SKM-1 treated with dmso at 0.1 percent for 144 hours (cell line): ENCODE data around the gene SYT15B.
"Not testable (repeated sequence)": the region's sequence is repeated elsewhere in the genome, so short reads cannot be mapped to it uniquely, and the experiment has no call there.

Experiments
- DNase-seq: peaks from one replicate; lab custom pipeline; 2025; ENCODE audit not compliant: unreplicated experiment; lab: John Stamatoyannopoulos, UW

The SYT15B gene

DNA sequence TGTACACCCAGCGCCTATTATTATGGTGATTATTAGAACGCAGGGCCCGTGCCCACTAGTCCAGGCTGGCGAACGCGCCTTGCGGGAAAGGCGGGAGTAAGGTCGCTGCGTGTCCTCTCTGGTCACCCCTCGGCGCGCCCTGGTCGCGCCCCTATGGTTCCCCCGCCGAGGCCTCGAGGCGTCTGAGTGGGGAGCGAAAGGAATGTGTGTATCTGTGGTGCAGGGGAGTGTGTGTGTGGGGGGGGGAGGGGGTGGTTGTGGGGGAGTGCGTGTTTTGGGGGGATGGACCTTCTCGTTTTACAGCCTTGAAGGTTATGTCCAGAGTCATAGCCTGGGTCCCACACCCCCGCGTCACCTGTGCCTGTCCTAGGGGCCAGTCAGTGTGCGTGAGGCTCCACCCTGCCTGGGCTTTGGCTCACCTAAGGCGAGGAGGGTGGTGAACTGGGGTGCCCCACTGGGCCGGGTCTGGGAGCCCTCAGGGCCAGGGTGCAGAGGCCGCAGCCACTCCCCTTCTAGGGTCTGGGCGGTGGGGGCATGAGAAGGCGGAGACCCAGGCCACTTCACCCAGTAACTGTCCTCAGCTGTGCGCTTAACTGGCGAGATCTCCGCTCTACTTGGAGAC, at the start of gene SYT15B:
Gene SYT15B, minus strand, starts transcription at position 39 of the 622 bp plus-strand sequence. CDS start 952 bp downstream, outside the sequence.
- not testable (repeated sequence) for DNase-seq

DNA sequence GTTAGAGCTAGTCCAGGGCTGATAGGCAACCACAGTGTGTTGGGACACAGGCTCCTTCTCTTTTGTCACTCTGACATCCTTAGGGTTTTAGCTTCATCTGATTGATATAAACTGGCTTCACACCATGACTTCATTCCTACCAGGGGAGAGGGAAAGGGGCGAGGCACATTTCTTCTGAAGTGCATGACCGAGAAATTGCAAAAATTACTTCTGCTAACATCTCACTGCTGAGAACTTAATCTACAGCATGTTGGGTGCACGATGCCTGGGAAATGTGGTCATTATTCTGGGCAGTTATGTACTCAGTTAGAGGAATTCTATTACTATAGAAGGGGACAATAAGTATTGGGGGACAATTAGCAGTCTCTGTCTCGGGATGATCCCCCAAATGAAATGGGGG, 16.2 kb upstream of the SYT15B start:
- DNase-seq = not testable (repeated sequence)

DNA sequence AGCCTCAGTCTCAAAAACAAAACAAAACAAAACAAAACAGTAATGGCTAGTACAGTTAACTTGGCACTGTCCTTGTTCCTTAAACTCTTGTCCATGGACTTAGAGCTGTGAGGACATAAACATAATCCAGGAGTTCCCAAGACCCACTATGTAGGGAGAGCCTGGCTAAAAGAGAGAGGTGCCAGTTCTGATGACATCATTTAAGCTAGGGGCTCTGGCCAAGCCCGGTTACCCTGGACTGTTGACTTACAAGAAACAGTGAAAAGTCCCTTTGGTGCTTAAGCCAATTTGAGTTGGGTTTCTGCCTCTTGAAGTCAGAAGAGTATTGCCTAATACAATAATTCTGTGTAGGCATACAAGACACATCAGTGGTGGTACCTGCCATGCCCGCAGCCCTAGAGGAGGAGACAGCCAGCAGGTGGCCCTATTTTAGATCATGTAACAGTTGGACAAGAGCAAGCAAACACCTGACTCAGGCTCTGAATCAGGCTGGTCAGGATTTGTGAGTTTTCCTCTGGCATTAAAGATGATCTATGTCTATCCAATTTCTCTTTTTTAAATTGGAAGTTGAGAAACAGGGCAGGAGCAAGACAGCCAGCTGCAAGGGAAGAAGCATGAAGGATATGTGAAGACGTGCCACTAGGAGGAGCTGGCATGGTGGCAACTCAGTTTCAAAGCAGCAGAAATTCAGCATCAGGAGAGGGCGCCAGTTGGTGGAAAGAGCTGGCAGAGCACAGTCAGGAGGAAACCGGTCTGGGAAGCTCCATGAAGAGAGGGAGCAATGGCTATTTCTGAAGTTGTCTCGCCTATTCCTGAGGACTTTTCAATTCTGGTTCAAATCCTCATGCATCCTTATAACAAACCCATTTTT, 12.2 kb upstream of the SYT15B start:
- peak; percentile 27 for DNase-seq

DNA sequence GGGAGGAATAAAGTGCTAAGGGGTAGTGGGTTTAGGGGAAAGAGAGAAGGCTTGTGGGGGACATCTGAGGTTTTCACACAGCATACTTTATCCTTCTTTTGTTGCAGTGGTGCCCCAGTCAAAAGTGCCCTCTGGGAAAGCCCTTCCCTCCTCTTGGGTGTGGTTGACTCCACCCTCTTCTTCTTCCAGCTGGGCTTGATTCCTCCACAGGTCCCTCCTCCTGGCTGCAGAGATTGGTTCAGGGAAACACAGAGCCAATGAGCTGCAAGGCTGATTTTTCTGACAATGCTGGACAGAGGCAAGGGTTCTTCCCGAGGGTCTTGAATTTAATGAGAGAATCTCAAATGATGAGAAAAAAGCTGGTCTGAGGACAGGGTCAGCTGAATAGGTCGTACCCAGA, 7.4 kb upstream of the SYT15B start:
- DNase-seq = not testable (repeated sequence)

DNA sequence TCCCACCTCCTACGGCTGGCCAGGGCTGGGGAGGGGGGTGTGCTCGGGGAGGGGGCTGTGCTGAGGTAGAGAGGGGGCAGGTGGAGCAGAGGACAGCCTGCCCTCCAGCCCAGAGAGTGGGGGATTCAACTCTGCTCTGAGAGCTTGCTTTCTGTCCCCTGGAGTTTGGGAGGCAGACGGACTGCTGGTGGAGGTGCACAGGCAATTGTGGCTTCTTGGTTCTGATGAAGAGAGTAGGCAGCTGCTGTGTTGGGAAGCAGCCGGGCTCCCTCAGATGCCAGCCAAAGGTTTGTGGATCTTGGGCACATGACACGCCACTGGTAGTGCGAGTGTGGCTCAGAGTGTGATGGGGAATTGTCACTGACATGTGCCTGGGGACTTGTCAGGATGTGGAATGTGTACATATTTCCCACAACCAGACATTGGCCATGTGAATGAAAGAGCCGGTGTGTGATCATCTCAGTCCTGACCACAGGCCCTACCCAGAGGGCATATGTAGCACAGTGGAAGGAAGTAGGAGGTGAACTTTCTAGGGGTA, 5.3 kb upstream of the SYT15B start:
- not testable (repeated sequence) for DNase-seq

DNA sequence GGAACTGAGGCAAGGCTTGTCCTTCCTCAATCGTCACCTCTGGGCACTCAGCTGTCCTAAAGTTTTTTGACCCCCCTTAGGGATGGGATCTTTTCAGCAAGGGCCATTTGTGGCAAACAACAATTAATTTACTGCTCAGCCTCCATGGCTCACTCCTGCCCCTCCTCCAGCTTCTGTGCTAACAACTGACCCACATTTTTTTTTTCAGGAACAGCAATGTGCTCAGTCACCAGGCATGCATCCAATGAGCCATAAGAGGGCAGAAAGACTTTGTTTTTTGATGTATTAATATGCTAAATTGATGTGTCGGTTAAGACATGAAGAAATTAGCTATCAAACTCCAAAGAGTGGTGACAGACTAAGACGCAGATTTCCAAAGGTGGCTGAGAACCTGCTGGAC, 4.7 kb upstream of the SYT15B start:
- DNase-seq = not testable (repeated sequence)

DNA sequence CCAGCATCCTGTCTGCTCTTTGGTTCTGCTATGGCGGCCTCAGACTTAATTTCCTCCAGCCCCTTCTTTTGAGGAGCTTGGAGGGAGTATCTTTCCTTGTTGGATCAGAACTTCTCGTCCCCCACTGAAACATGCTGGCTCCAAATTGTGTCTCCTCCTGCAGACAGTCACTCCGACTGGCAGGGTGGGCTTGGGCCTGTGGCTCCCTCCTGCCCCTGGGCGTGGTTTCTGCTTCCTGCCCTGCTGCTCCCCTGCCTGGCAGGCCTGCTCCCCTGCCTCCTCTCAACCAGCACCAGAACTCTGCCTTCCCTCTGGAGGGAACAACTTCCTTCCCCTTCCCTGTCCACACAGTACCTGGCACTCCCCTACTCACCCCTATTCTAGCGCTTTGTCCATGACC, 3.8 kb upstream of the SYT15B start:
- DNase-seq = not testable (repeated sequence)

DNA sequence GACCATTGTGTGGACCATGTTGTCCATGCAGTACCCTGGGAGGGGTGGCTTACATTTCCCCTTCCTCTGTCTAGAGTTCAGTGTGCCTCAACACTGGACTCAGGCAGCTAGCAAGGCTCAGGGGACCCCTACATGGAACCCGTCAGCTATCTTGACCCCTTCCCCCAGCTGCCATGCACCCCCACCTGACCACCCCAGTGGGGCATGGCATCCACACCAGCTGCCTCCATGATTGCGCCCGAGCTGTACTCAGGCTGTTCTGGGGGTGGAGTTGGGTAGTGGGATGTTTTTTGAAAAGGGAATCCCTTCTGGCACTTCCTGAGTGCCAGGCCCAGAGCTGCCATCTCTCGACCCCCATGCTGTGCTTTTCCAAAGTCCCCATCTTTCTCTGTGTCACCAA, 1.8 kb upstream of the SYT15B start:
- not testable (repeated sequence) for DNase-seq

DNA sequence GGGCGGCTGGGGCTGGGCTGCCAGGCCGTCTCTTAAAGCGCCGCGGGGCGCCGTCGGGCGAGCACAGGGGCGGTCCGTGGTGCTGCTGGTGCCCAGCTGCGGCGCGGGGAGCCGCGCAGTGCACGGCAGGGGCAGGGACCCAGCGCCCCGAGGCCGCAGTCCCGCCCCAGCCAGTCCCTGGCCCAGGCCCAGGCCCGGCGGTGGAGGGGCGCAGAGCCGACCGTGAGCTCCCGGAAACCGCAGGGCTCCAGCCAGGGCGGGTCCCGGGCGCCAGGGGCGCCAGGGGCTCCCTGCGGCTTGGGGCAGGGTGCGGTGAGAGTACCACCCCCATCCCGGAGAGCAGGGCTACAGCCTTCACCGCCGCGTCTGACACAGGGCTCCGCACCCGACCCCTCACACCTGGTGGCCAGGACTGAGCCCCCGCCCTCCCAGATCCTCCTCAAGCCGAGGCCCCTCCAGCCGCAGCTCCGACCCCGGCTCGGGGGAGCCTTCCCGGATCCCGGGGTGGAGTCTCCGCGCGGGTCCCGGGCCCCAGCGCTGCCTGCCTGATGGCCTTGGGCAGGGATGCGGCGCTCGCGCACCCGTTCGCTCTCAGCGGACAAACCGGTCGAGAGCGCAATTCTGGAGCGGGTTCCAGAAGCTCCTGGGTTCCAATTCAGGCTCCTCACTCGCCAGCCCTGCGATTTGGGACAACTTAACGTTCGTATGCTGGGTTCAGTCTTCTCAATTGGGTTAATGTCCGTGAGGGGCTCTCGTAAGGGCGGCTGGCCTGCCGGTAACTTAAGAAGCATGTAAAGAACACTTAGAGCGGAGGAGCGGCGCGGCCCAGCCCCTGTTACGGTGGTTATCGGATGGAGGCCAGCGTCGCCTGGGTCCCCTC, 478 bp downstream of the SYT15B start:
- not testable (repeated sequence) for DNase-seq

DNA sequence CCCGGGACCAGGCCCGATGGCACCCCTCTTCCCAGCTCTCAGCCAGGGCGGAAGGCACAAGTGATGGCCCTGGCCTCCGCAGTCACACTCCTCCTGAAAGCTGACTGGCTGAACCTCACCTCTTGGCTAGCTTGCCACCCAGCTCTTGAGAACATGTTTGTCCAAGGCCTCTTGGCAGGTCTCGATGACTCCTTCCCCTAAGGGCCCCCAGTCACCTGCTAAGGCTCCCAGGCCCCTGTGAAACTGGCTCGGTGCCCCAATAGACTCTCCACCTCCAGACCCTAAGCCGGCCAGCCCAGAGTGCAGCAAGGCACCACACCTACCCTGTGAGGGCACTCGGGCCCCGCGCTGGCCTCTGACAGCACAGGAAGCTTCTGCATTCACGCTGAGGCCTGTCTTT, 4.5 kb downstream of the SYT15B start:
- not testable (repeated sequence) for DNase-seq

DNA sequence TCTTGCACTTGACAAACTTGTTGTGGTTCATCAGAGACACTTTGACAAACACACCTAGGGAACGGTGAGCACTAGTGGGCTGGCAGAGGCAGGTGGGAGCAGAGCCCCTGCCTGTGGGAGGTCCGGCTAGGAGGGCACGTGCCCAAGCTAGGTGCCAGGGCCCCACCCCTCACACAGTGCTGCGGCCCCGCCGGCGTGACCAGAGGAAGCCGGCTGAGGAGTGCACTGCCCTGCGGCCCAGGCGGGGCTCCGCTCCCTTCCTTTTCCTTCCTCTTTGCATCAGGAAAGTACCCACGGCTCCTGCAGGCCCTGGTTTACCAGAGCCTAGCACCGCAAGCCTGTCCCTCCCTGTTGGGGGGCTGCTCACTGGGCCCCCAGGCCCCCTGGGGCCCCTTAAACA, 7.2 kb downstream of the SYT15B start:
- not testable (repeated sequence) for DNase-seq

DNA sequence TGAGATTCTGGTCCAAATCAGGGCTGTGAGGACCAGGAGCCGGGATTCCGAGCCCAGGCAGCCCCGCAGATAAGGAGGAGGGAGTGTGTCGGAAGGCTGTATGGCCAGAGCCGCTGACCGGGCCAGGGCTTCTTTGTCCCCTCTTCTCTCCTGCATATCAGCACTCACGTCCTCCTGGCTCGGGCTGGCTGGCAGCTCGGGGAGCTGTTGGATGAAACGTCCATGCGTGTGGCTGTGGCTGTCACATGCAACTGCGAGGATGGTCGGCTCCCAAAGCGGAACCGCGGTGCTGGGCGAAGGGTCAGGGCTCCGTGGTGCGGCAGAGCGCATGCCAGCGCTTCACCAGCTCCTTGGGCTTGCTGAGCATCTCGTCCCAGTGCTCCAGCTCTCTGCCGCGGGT, 9.5 kb downstream of the SYT15B start:
- DNase-seq = not testable (repeated sequence)

DNA sequence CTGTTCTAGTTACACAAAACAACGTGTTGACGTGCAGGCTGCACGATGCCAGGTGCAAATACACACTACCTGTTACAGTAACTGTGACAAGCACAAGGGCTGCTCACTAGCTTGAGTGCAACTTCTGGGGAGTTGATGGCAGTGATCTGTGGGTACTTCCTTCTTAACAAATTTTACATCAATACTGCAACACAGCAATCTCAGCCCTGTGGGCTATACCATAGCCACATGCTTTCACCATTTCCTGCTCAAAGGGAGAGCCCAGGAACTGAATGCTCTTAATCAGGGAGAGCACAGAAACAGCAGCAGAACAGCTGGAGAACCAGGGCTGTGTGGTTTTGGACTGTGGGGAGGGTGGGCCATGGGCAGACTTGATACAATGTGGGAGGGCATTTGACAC, 10.2 kb downstream of the SYT15B start:
- DNase-seq = not testable (repeated sequence)

DNA sequence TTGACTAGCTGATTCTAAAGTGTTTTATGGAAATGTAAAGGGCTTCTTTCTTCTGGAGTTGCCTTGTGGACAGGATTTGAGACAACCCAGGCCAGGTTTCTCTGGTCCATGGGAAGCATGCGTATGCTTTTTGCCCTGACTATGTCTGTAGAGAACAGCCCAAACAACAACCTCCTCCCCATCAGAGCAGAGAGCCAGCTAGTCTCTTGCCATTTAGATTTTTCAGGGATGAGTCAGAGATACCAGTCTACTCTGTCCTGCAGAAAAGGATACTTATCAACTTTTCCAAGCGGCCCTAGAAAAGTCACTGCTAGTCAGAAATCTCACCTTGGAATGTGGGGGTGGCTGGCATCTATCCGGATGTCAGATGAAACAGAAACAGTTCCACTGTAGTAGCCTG, 11.6 kb downstream of the SYT15B start:
- not testable (repeated sequence) for DNase-seq

DNA sequence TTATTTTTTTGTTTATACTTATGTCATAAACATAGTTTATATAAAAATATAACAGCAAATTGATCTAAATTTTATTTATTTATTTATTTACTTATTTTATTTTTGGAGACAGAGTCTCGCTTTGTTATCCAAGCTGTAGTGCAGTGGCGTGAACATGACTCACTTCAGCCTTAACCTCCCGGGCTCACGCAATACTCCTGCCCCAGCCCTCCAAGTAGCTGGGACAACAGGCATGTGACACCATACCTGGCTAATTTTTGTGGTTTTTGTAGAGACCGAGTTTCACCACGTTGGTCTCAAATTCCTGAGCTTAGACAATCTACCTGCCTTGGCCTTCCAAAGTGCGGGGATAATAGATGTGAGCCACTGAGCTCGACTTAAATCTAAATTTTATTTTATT, 13.0 kb downstream of the SYT15B start:
- DNase-seq = not testable (repeated sequence)

DNA sequence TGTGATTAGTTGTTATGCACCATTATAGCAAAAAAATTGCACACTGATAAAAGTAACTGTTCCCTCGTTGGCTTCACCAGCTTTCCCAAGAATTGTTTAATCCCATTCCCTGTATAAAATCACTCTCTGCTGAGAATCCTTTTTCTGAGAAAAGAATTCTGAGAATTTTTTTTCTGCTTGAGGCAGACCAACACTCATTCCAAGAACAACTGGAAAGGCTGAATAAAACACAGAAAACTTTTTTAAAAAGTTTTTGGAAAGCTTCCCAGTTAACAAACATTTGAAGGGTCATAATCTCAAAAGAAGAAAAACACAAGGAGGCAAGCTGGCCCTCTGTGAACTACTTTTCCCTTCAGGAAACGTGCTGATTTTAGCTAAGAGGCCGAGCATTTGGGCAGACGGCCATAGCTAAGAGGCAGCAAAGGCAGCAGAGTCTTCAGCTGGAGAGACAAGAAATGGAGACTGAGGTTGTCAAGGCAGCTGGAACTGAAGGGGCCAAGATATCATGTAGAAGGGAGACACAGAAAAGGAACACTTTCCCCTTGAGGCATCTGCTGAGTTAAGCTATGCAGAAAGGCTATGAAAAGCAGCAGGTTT, 16.5 kb downstream of the SYT15B start:
- not testable (repeated sequence) for DNase-seq

DNA sequence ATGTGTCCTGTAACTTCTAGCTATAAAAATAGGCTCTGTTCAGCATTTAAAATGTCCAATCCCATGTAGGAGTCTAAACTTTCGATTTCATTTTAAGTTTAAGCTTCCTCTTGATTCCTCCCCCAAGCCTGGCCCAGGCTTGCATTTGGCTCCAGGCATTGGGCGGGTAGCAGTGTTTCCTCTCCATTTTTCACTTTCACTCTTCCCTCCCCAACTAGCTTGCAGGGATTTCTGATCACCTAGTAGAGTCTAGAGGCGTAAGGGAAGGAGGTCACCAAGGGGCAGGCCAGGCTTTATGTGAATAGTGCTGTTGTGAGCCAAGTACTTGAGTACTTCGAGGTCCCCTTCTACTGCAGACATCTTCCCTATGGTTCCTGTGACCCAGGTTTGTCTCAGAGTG, 18.5 kb downstream of the SYT15B start:
- DNase-seq = not testable (repeated sequence)

DNA sequence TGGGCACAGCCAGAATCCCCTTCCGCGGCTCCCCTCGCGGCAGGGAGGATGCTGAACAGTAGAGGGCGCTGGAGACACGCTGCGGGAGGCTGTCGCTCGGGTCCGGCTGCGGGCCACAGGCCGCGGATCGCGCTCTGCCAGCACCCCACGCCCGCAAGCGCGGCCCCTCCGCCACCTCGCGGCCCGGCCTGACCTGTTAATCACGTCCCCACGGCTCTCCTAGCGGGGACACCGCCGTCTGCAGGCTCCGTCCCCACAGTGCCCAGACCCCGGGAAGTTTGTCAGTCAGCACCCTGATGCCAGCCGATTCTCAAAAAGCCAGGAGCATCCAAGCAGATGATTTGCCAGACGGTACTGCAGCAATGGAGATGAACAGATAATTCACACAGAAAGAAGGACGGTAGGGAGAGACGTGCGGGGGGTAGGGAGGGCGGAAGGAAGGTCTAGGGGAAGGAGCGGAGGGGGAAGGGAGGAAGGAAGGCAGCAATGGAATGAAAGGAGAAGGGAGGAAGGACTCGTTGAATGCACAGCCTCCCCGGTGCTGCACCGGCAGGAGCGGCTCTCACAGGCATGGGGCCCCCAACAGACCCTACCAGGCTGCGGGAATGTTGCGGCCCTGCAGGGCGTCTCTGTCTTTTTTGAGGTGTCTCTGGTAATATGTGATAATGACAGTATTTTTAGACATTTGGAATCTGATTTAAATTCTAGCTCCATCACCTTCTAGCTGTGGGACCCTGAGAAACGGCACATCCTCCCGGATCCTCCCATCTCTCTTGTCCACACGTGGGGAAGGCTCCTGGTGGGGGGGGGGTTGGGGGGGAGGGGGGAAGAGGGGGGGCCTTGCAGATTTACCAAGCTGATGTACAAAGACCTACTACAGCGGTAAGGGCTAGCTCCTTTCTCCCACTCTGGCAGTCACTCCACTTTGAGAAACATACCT, 19.5 kb downstream of the SYT15B start:
- not testable (repeated sequence) for DNase-seq

DNA sequence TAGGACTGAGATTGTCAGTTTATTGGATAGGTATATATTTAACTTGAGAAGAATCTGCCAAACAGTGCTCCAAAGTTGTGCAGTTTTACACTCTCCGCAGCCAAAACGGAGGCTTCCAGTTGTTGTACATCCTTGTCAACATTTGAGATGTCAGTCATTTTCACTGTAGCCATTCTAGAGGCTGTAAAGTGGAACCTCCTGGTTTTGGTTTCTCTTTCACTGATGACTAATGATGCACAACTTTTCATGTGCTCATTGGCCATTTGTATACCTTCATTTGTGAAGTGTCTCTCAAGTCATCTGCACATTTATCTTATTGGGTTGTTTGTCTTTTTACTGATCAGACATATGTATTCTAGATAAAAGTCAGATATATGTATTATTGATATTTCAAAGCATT, 22.5 kb downstream of the SYT15B start:
- DNase-seq = not testable (repeated sequence)
